ENCODE measurements around the gene CPT1B. TPM values are rescaled to one million over a fixed set of nuclear protein-coding genes. Genes with fewer than 3 reads are reported as not detected.

The CPT1B gene
- total RNA-seq, 1 donor from 2014 or later = 74.3 TPM

DNA sequence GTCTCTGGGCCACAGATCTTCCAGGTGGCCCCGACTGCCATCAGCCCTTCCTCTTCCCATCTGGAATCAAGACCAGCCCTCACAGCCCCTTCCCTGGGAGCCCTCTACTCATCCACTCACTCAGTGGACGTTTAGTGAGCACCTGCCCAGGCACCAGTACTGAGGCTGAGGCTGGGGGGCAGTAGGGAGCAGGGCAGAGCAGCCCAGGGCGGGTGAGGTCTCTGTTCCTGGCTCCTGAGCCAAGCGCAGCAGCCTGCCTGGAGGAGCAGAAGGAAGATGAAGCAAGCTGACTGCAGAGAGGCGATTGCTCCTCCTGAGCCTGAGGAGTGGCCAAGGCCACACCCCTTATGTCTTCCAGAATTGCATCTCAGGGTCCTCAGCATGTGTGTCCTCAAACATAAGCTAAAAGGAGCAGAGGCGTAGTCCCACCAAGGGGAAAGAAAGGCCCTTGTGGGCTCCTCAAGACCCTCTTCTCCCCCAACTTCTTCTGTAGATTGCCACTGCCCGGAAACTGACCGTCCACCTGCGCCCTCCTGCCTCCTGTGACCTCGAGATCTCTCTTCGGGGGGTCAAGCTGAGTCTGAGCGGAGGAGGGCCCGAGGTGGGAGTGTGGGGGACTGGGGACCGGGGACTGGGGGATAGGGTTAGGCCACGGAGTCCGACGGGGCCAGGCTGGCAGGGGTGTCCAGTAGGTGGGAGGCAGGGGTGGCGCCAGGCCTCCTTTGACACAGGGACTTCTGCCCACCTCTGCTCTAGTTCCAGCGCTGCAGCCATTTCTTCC, 28.1 kb upstream of the CPT1B start:
- intact Hi-C loops (cut with micrococcal nuclease) = no loop called here
- H3K4me3 Mint-ChIP-seq (ENCODE audit: low read depth) = no peak overlapping the region
- H3K4me1 Mint-ChIP-seq (ENCODE audit: low read depth) = no peaks in the 10 kb centered on the region
- peaks cover 36% of the 10 kb centered on the region for H3K27me3 Mint-ChIP-seq (ENCODE audit: low read depth)
- no peaks in the 10 kb centered on the region for H3K36me3 Mint-ChIP-seq (ENCODE audit: low read depth)
- no peaks in the 10 kb centered on the region for H3K9me3 Mint-ChIP-seq
- no peak for DNase-seq (ENCODE audit: low spot score)
- H3K27ac Mint-ChIP-seq = no peak overlapping the region

DNA sequence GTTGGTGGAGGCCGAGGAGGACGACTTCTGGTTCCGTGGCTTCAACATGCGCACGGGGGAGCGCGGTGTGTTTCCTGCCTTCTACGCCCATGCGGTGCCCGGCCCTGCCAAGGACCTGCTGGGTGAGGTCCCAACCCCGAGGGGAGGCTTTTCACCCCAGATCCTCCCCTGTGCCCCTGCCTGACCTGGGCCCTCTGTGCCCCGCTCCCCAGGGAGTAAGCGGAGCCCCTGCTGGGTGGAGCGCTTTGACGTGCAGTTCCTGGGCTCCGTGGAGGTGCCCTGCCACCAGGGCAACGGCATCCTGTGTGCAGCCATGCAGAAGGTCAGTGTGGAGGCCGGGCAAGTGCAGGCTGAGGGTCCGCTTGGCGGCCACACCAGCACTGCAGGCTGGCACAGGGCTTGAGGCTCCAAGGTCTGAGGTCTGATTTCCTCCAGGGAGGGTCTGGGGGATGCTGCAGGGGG, 27.4 kb upstream of the CPT1B start:
- Mint-ChIP-seq H3K9me3 (no peaks in the 10 kb centered on the region), H3K4me1 (ENCODE audit: low read depth) (no peaks in the 10 kb centered on the region), H3K27me3 (ENCODE audit: low read depth) (peaks cover 34% of the 10 kb centered on the region), H3K4me3 (ENCODE audit: low read depth) (no peak overlapping the region), H3K36me3 (ENCODE audit: low read depth) (no peaks in the 10 kb centered on the region), H3K27ac (no peak overlapping the region)
- DNase-seq (ENCODE audit: low spot score) = no peak
- intact Hi-C loops (cut with micrococcal nuclease) = no loop called here

DNA sequence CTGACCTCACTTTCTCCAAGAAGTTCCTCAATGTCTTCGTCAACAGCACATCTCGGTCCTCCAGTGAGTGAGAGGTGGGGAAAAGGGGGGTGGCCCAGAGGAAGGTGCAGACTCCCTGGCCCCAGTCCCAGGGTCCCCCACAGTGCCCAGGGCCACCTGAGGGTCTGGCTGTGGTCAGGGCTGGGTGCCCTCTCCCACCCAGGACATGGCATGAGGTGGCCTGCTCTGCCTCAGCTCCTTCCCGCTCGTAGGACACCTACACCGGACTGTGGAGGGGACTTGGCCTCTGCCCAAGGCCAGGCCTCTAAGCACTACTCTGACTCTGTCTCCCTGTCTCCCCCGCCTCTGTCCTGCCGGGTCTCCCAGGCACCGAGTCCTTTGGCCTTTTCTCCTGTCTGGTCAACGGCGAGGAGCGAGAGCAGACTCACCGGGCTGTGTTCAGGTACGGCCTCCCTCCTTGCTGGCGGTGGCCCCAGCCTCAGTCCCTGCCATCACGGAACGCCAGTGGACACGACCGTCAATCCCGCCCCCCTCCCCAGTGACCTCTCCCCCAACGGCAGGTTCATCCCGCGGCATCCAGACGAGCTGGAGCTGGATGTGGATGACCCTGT, 26.9 kb upstream of the CPT1B start:
- no peaks in the 10 kb centered on the region for H3K9me3 Mint-ChIP-seq
- intact Hi-C loops (cut with micrococcal nuclease) = no loop called here
- no peak for DNase-seq (ENCODE audit: low spot score)
- H3K27me3 Mint-ChIP-seq (ENCODE audit: low read depth) = peaks cover 34% of the 10 kb centered on the region
- H3K27ac Mint-ChIP-seq = no peak overlapping the region
- no peak overlapping the region for H3K4me3 Mint-ChIP-seq (ENCODE audit: low read depth)
- no peaks in the 10 kb centered on the region for H3K36me3 Mint-ChIP-seq (ENCODE audit: low read depth)
- H3K4me1 Mint-ChIP-seq (ENCODE audit: low read depth) = no peaks in the 10 kb centered on the region

DNA sequence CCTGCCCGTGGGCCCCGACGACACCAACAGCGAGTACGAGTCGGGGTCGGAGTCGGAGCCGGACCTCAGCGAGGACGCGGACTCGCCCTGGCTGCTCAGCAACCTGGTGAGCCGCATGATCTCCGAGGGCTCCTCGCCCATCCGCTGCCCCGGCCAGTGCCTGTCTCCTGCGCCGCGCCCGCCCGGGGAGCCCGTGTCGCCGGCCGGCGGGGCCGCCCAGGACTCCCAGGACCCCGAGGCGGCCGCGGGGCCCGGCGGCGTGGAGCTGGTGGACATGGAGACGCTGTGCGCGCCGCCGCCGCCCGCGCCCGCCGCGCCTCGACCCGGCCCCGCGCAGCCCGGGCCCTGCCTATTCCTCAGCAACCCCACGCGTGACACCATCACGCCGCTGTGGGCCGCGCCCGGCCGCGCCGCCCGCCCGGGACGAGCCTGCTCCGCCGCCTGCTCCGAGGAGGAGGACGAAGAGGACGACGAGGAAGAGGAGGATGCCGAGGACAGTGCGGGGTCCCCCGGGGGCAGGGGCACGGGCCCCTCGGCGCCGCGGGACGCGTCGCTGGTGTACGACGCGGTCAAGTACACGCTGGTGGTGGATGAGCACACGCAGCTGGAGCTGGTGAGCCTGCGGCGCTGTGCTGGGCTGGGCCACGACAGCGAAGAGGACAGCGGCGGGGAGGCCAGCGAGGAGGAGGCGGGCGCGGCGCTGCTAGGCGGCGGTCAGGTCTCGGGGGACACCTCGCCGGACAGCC, 26.2 kb upstream of the CPT1B start:
- peaks cover 2% of the 10 kb centered on the region for H3K4me1 Mint-ChIP-seq (ENCODE audit: low read depth)
- H3K36me3 Mint-ChIP-seq (ENCODE audit: low read depth) = no peaks in the 10 kb centered on the region

DNA sequence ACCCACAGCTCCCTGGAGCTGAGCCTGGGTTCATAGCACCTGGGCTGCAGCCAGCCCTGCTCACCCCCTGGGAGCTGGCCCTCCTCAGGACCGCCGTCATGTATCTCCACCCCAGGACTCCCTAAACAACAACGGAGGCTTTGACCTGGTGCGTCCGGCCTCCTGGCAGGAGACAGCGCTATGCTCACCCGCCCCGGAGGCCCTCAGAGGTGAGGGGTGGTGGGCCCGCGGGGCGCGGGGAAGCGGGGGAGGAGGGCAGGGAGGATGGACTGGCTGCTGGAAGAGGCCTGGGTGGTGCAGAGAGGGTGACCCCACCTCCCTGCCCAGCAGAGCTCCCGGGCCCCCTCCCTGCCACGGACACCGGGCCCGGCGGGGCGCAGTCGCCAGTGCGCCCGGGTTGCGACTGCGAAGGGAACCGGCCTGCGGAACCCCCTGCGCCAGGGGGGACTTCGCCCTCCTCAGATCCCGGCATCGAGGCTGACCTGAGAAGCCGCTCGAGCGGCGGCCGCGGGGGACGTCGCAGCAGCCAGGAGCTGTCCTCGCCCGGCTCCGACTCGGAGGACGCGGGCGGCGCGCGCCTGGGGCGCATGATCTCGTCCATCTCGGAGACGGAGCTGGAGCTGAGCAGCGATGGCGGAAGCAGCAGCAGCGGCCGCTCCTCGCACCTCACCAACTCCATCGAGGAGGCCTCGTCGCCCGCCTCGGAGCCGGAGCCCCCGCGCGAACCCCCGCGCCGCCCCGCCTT, 25.5 kb upstream of the CPT1B start:
- no peaks in the 10 kb centered on the region for H3K36me3 Mint-ChIP-seq (ENCODE audit: low read depth)
- no peak overlapping the region for H3K27ac Mint-ChIP-seq
- DNase-seq (ENCODE audit: low spot score) = no peak
- H3K4me1 Mint-ChIP-seq (ENCODE audit: low read depth) = peaks cover 2% of the 10 kb centered on the region
- no peaks in the 10 kb centered on the region for H3K9me3 Mint-ChIP-seq
- H3K4me3 Mint-ChIP-seq (ENCODE audit: low read depth) = no peak overlapping the region
- intact Hi-C loops (cut with micrococcal nuclease) = no loop called here
- peaks cover 40% of the 10 kb centered on the region for H3K27me3 Mint-ChIP-seq (ENCODE audit: low read depth)

More for the DNA sequence above, 26.2 kb upstream of the CPT1B start:
- no peak for DNase-seq (ENCODE audit: low spot score)
- no peak overlapping the region for H3K27ac Mint-ChIP-seq
- no peaks in the 10 kb centered on the region for H3K9me3 Mint-ChIP-seq
- peaks cover 40% of the 10 kb centered on the region for H3K27me3 Mint-ChIP-seq (ENCODE audit: low read depth)
- no peak overlapping the region for H3K4me3 Mint-ChIP-seq (ENCODE audit: low read depth)
- intact Hi-C loops (cut with micrococcal nuclease) = no loop called here

DNA sequence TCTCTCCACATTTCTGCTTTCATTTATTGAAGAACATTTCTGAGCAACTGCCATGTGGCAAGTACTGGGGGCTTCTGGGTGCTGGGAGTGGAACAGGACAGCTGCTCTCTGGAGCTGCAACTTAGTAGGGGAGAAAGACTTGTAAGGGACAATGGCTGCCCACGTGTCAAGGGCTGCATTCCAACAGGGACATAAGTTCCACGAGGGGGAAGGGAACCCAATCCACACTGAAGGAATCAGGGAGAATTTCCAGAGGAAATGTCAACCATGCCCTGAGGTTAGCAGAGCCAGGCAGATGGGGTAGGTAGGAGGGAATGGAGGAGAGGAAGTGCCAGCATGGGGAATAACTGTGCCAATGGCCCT, 24.1 kb upstream of the CPT1B start:
- Mint-ChIP-seq H3K27ac (no peak overlapping the region), H3K4me3 (ENCODE audit: low read depth) (peak overlapping the region; percentile 30), H3K9me3 (no peaks in the 10 kb centered on the region), H3K36me3 (ENCODE audit: low read depth) (no peaks in the 10 kb centered on the region), H3K27me3 (ENCODE audit: low read depth) (peaks cover 46% of the 10 kb centered on the region), H3K4me1 (ENCODE audit: low read depth) (peaks cover 2% of the 10 kb centered on the region)
- intact Hi-C loops (cut with micrococcal nuclease) = no loop called here
- DNase-seq (ENCODE audit: low spot score) = no peak

DNA sequence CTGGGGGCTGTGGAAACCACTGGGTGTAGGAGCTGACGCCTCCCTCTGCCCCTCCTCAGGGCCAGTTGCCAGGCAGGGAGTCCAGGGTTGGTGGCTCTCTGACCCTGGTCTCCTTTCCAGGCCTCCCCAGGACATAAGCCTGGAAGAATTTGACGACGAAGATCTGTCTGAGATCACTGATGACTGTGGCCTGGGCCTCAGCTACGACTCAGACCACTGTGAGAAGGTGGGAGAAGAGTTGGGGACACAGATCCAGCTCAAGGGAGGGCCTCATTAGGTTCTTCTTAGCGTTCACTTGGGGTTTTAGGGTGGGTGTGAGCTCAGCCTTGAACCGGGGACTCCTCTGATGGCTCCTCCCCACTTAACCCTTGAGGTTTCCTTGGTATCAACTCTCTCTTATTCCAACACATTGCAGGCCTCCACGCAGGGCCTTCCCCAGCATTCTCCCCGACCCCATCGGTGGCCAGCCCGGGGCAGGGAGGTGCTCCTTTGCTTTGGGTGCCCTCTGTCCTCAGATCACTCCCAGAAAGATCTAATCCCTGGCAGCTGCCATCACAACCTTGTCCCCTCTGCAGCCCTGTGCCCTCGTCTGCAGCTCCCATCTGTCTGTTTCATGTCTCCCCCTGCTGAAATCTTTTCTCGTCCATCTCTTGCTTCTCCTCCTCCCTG, 23.6 kb upstream of the CPT1B start:
- H3K4me3 Mint-ChIP-seq (ENCODE audit: low read depth) = peak overlapping the region; percentile 30
- no peak for DNase-seq (ENCODE audit: low spot score)
- H3K4me1 Mint-ChIP-seq (ENCODE audit: low read depth) = peaks cover 2% of the 10 kb centered on the region
- no peaks in the 10 kb centered on the region for H3K36me3 Mint-ChIP-seq (ENCODE audit: low read depth)
- H3K27me3 Mint-ChIP-seq (ENCODE audit: low read depth) = peaks cover 44% of the 10 kb centered on the region
- no peak overlapping the region for H3K27ac Mint-ChIP-seq
- no peaks in the 10 kb centered on the region for H3K9me3 Mint-ChIP-seq
- intact Hi-C loops (cut with micrococcal nuclease) = no loop called here

DNA sequence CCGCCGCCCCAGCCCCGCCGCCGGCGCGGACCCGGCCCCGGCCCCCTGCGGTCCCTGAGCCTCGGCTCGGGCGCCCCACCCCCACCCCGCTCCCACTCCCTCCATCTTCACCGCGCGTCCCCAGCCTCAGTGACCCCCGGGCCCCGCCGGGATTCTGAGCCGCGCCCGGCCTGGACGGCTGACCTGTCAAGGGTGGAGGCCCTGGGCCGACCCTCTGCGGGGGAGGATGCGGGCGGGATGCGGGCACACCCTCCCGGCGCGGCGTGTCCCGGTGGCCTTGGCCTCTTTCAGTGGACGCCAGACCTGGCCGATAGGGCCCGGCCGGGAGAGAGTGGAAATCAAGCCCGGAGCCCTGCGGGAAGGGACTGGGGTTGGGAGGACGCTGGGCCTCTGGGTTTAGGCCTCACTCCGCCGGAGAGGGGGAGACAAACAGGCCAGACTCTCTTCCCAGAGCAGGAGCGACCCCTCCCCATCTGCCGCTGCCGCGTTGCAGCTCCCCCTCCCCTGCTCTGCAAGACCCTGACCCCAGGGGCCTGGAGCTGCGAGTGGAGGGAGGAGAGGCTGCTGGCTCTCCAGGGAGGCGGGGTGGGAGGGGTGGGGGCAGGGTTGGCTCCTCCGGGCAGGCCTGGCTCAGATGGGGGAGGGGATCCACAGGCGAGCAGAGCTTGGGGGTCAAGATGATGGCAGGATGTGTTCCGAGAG, 22.9 kb upstream of the CPT1B start:
- intact Hi-C loops (cut with micrococcal nuclease) = no loop called here
- no peak overlapping the region for H3K4me3 Mint-ChIP-seq (ENCODE audit: low read depth)

DNA sequence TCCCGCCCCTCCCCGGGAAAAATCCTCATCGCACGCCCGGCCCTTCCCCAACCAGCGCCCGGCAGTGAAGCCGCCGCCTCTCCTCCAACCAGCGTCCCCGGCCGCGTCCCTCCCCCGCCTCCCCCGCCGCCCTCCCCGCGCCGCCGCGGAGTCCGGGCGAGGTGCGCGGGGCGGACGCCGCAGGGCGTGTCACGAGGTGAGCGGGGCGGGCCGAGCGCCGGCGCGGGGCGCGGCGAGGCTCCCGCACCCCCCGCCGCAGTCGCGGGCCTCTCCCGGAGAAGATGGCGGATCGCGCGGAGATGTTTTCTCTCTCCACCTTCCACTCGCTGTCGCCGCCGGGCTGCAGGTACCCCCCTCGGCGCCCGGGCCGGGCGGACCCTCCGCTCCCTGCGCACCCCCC, 22.3 kb upstream of the CPT1B start, which contains the start of gene MAPK8IP2:
TSS of gene MAPK8IP2 (plus strand) at position 256 of the 400 bp plus-strand sequence. CDS start at position 282, 26 bp downstream.
- peaks cover 2% of the 10 kb centered on the region for H3K4me1 Mint-ChIP-seq (ENCODE audit: low read depth)
- intact Hi-C loops (cut with micrococcal nuclease) = no loop called here
- no peaks in the 10 kb centered on the region for H3K9me3 Mint-ChIP-seq
- H3K36me3 Mint-ChIP-seq (ENCODE audit: low read depth) = no peaks in the 10 kb centered on the region
- H3K4me3 Mint-ChIP-seq (ENCODE audit: low read depth) = peak within 1 kb of the TSS; percentile 30
- H3K27me3 Mint-ChIP-seq (ENCODE audit: low read depth) = peaks cover 38% of the 10 kb centered on the region
- no peak within 1 kb of the TSS for H3K27ac Mint-ChIP-seq
- no peak for DNase-seq (ENCODE audit: low spot score)

More for the DNA sequence above, 22.9 kb upstream of the CPT1B start:
- Mint-ChIP-seq H3K9me3 (no peaks in the 10 kb centered on the region), H3K27me3 (ENCODE audit: low read depth) (peaks cover 42% of the 10 kb centered on the region), H3K4me1 (ENCODE audit: low read depth) (peaks cover 2% of the 10 kb centered on the region), H3K27ac (no peak overlapping the region), H3K36me3 (ENCODE audit: low read depth) (no peaks in the 10 kb centered on the region)
- no peak for DNase-seq (ENCODE audit: low spot score)

DNA sequence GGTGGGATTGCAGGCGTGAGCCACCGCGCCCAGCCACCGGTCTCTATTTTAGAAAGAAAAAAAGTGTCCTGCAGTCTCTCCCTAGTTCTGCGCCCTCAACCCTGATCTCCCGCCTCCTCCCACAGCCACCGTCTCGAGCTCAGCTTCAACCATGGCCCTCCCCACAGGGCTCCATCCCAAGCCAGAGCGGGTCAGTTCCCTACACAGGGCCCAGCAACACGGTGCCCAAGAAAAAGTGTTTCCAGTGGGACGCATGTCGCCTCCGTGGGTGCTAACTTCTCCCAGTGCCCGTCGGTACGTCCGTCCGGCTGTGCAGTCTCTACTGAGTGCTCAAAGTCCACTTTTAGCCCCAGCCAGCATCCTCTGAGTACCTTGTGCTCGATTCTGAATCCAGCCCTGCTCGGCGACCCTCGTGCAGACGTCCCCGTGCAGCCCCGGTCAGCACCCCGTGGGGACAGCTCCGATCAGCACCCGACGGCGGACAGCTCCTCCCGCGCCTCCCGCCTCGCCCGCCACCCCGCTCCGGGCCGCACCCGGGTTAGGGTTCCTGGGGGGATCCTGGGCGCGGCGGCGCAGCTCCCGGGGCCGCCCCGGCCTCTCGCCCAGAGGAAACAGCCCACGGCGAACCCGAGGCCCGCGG, 21.7 kb upstream of the CPT1B start:
- no peaks in the 10 kb centered on the region for H3K9me3 Mint-ChIP-seq
- peak; percentile 63 for DNase-seq (ENCODE audit: low spot score)
- peaks cover 36% of the 10 kb centered on the region for H3K27me3 Mint-ChIP-seq (ENCODE audit: low read depth)
- H3K27ac Mint-ChIP-seq = no peak overlapping the region
- peaks cover 2% of the 10 kb centered on the region for H3K4me1 Mint-ChIP-seq (ENCODE audit: low read depth)
- no peaks in the 10 kb centered on the region for H3K36me3 Mint-ChIP-seq (ENCODE audit: low read depth)
- intact Hi-C loops (cut with micrococcal nuclease) = no loop called here
- H3K4me3 Mint-ChIP-seq (ENCODE audit: low read depth) = peak overlapping the region; percentile 8

DNA sequence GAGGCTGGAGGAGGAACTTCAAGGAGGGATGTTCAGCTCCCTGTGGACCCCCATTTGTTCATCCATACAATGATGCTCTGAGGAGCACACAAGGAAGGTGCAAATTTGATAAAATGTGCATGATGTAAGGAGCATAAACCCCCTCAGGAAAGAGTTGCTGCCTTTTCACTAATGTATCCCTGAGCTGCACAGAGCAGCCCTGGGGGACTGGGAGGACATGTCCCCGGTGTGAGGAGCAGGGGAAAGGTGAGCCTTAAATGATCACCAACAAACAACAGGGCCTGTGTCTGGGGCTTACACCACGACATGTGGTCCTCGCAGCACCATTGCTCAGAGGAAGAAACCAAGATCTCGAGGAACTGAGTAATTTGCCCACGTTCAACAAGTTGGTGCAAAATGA, 18.9 kb upstream of the CPT1B start:
- DNase-seq (ENCODE audit: low spot score) = no peak
- H3K36me3 Mint-ChIP-seq (ENCODE audit: low read depth) = no peaks in the 10 kb centered on the region
- peaks cover 2% of the 10 kb centered on the region for H3K4me1 Mint-ChIP-seq (ENCODE audit: low read depth)
- peaks cover 23% of the 10 kb centered on the region for H3K27me3 Mint-ChIP-seq (ENCODE audit: low read depth)
- H3K9me3 Mint-ChIP-seq = no peaks in the 10 kb centered on the region
- intact Hi-C loops (cut with micrococcal nuclease) = no loop called here
- no peak overlapping the region for H3K4me3 Mint-ChIP-seq (ENCODE audit: low read depth)
- no peak overlapping the region for H3K27ac Mint-ChIP-seq
